Dedifferentiated amniotic fluid mesenchymal stem cell (primary cell): ENCODE measurements around the gene GADD45A.
A peak's percentile ranks its signal among the peaks of the same experiment; 100 is the strongest.
"Not testable (repeated sequence)": the region's sequence is repeated elsewhere in the genome, so short reads cannot be mapped to it uniquely, and the experiment has no call there.

Experiments used
- DNase-seq: peaks from one replicate; pipeline ENCODE4 v3.0.0-alpha.2; 2016; ENCODE audit errors: extremely low spot score

The GADD45A gene

GRCh38 chr1:67719329-67720196 lies 34.6 kb downstream of the GADD45A start:
- no peak for DNase-seq

- DNase-seq = no peak
Observed at GRCh38 chr1:67721112-67721511, 36.1 kb downstream of the GADD45A start.

- no peak for DNase-seq
Observed at GRCh38 chr1:67721650-67722291, 36.8 kb downstream of the GADD45A start.

GRCh38 chr1:67722292-67722944 lies 37.4 kb downstream of the GADD45A start:
- no peak for DNase-seq

GRCh38 chr1:67723126-67723525 lies 38.1 kb downstream of the GADD45A start:
- no peak for DNase-seq

GRCh38 chr1:67723620-67724019 lies 38.6 kb downstream of the GADD45A start:
- no peak for DNase-seq

- peak; percentile 46 for DNase-seq
Observed at GRCh38 chr1:67724928-67725560, 40.0 kb downstream of the GADD45A start.

GRCh38 chr1:67726224-67726623 lies 41.2 kb downstream of the GADD45A start:
- DNase-seq = no peak

- no peak for DNase-seq
Observed at GRCh38 chr1:67729872-67730271, 44.9 kb downstream of the GADD45A start.

GRCh38 chr1:67730312-67730711 lies 45.3 kb downstream of the GADD45A start:
- DNase-seq = not testable (repeated sequence)

- no peak for DNase-seq
Observed at GRCh38 chr1:67731322-67731721, 46.3 kb downstream of the GADD45A start.

GRCh38 chr1:67732750-67733151 lies 47.8 kb downstream of the GADD45A start:
- DNase-seq = no peak

- DNase-seq = no peak
Observed at GRCh38 chr1:67733681-67734322, 48.8 kb downstream of the GADD45A start.

- no peak for DNase-seq
Observed at GRCh38 chr1:67734323-67734690, 49.3 kb downstream of the GADD45A start.

- DNase-seq = no peak
Observed at GRCh38 chr1:67735206-67735605, 50.2 kb downstream of the GADD45A start.

GRCh38 chr1:67735806-67736627 lies 51.0 kb downstream of the GADD45A start:
- DNase-seq = peak; percentile 73

- DNase-seq = no peak
Observed at GRCh38 chr1:67736750-67737149, 51.7 kb downstream of the GADD45A start.

- no peak for DNase-seq
Observed at GRCh38 chr1:67737875-67738274, 52.9 kb downstream of the GADD45A start.
